Left lung (tissue), 10 donors: Measurements from ENCODE around the gene TSHB. TPM values are rescaled to one million over a fixed set of nuclear protein-coding genes. Genes with fewer than 3 reads are reported as not detected.

Experiments used
- ATAC-seq: fragments of 200-7000 bp; cut with Tn5 transposase; one replicate; pipeline ENCODE4 v1.9.1; 2020; ENCODE audit warnings: moderate library complexity
- DNase-seq, 4 donors: peaks; one replicate each; pipeline ENCODE4 v3.0.0-alpha.2; 2013 to 2020
- H3K27ac ChIP-seq, 2 donors: fragments of 200-600 bp; sonication (generic) in 1 of 2; one replicate each; pipeline versions ENCODE4 v1.5.0 to v1.8.0; 2020 to 2021
- H3K27me3 ChIP-seq, 2 donors: fragments of 200-600 bp; sonication (generic) in 1 of 2; one replicate each; pipeline versions ENCODE4 v1.5.0 to v1.8.0; 2020 to 2021
- H3K36me3 ChIP-seq, 2 donors: fragments of 200-600 bp; sonication (generic) in 1 of 2; one replicate each; pipeline versions ENCODE4 v1.5.0 to v1.8.0; 2020 to 2021
- H3K4me1 ChIP-seq, 2 donors: fragments of 200-600 bp; one replicate each; pipeline ENCODE4 v1.8.0; 2021
- H3K4me3 ChIP-seq, 2 donors: fragments of 200-600 bp; sonication (generic) in 1 of 2; one replicate each; pipeline versions ENCODE4 v1.5.0 to v1.8.0; 2020 to 2021; ENCODE audit warnings: mild to moderate bottlenecking in 1 of 2
- H3K9me3 ChIP-seq, 2 donors: fragments of 200-600 bp; sonication (generic) in 1 of 2; one replicate each; pipeline versions ENCODE4 v1.5.0 to v1.8.0; 2020 to 2021
- intact Hi-C, 2 donors: fragments of 100-400 bp; cut with DNase I; formaldehyde crosslinking; loops; one replicate each; pipeline versions ENCODE4 v1.11.2 to v1.14.2; 2022
- polyA plus RNA-seq, 6 donors: library from polyadenylated mRNA; unstranded; fragments of 120-200 nt; gene quantifications; one replicate each; pipeline ENCODE4 v1.2.1, GENCODE V29; 2013; ENCODE audit not compliant: insufficient read length in 6 of 6
- total RNA-seq, 2 donors: library from RNA; stranded (reverse); fragmentation: NEBNext Ultra II Directional; extraction: Animal tissue kit (Norgen Biotek cat#: 25700); gene quantifications; one replicate each; pipeline ENCODE4 v1.2.1, GENCODE V29; 2021
- TF ChIP-seq, protein P1 (sequence below), 2 donors: fragments of 200-600 bp; sonication (generic) in 1 of 2; IDR thresholded peaks; one replicate each; pipeline versions ENCODE4 v1.5.0 to v1.8.0; 2021; ENCODE audit warnings: antibody characterized with exemption in 2 of 2
- donor health status: DM: no; HTN: yes; CAD: no.
- donor health status: DM: no; HTN: no; CAD: no.

The TSHB gene
- total and polyA plus RNA-seq, 8 donors: not detected

DNA sequence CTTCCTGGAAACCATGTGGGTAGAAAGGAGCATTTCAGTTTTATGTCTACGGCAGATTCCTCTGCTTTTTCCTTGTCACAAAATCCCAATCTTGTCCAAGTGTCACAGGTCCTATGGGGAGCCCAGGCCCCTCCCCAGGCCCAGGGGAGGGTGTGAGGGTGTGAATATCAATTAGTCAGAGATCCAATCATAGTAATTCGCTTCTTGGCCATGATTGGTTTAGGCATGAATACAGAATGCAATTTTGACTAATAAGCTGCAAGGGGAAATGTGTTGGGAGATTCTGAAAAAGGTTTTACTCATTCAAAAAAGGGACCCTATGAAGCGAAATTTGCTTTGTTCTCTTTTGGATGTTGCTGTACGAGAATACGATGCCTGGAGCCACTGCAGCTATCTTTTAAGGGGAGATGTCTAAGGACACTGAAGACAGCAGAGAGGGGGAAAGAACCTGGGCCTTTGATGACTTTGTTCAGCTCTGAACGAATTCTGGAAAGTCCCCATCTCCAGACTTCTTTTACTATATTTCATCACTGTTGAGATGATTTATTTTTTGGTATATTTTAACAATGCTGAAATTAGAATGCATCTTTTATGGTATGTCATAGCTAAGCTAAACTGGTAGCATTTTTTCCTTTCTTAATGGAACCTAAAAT is 41.5 kb downstream of the TSHB start:
- intact Hi-C loops: no loop called here
- ATAC-seq (no peak), DNase-seq (no peak)
- H3K4me3 ChIP-seq: no peak overlapping the region
- no peaks in the 10 kb centered on the region for H3K4me1 ChIP-seq
- peaks cover 0 to 6% of the 10 kb centered on the region in 2 donors for H3K36me3 ChIP-seq
- H3K9me3 ChIP-seq: no peaks in the 10 kb centered on the region
- no peak overlapping the region for H3K27ac ChIP-seq
- H3K27me3 ChIP-seq: no peaks in the 10 kb centered on the region
- TF ChIP-seq, protein P1, sequence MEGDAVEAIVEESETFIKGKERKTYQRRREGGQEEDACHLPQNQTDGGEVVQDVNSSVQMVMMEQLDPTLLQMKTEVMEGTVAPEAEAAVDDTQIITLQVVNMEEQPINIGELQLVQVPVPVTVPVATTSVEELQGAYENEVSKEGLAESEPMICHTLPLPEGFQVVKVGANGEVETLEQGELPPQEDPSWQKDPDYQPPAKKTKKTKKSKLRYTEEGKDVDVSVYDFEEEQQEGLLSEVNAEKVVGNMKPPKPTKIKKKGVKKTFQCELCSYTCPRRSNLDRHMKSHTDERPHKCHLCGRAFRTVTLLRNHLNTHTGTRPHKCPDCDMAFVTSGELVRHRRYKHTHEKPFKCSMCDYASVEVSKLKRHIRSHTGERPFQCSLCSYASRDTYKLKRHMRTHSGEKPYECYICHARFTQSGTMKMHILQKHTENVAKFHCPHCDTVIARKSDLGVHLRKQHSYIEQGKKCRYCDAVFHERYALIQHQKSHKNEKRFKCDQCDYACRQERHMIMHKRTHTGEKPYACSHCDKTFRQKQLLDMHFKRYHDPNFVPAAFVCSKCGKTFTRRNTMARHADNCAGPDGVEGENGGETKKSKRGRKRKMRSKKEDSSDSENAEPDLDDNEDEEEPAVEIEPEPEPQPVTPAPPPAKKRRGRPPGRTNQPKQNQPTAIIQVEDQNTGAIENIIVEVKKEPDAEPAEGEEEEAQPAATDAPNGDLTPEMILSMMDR (IDR thresholded peaks at IDR 0.05): no peak

DNA sequence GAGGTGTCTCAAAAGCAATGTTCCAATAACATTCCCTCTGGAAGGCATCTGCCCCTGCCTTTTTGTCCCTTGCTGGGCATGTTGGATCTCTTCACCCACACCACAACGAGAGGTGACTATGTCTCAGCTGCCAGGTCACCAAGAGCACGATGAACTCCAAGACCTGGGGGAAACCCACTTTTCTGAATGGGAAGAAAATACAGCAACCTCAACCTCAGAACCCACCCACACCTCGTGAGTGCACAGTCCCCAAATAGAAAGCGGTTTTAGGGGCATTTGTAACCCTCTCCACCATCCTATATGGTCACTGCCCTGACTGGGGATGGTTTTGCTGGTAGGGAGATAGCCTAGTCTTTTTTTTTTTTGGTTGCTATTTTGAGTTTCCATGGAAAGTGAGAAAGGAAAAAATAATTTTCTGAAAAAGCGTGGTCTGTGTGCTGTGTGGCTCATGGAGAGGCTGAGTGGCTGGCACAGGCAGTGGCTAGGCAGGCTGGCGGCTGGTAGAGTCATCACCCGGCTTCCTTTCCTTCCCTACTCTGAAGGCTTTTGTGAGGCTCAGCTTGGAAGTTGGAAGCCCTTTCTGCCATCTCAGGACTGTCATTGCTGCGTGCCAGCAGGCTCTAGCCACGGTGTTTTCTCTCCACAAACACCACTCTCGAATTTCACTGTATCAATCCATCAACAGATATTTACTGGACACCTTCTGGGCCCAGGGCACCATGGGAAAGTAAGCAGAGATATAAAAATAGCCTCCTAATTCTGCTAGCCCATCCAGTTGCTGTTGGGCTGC is 43.9 kb downstream of the TSHB start:
- DNase-seq (peak in 1 of 4 donors; percentile 26), ATAC-seq (no peak)
- intact Hi-C loops: no loop called here
- no peaks in the 10 kb centered on the region for H3K27me3 ChIP-seq
- TF ChIP-seq, protein P1 (IDR thresholded peaks at IDR 0.05): no peak
- H3K4me1 ChIP-seq: no peaks in the 10 kb centered on the region
- no peak overlapping the region for H3K4me3 ChIP-seq
- no peaks in the 10 kb centered on the region for H3K9me3 ChIP-seq
- H3K27ac ChIP-seq: no peak overlapping the region
- H3K36me3 ChIP-seq: peaks cover 0 to 6% of the 10 kb centered on the region in 2 donors

DNA sequence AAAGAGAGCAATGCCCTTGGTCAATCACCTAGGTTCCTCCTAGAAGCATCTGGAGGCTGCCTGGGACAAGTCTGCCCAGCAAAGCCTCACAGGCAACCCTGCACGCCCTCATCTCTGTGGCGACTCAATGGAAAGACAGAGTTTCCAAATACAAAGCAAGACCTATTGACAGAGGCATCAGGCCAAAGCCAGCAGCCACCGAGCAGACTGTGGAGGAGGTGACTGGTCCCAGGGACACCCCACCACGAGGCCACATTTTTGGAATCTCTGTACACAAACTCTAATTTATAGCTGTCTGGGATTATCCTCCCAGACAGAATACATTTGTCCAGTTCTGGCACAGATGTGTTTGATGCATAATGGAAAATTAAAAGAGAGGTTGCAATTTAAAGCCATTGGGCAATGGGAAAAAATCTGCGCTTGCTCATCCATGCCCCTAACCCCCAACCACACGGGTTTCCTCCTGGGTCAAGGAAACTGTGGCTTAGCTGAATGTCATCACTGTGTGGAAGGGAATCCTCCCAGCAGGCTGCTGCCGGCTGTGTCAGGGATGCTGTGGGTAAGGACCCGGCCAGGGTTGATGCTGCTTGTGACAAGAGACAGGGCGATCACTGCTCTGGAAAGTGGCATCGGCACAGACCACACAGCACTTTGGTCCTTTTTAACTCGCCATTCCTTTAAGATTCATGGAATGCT is 45.4 kb downstream of the TSHB start:
- H3K4me3 ChIP-seq: no peak overlapping the region
- intact Hi-C loops: no loop called here
- no peaks in the 10 kb centered on the region for H3K36me3 ChIP-seq
- H3K4me1 ChIP-seq: no peaks in the 10 kb centered on the region
- TF ChIP-seq, protein P1 (IDR thresholded peaks at IDR 0.05): no peak
- peak; percentile 68 for ATAC-seq
- no peak overlapping the region for H3K27ac ChIP-seq
- H3K9me3 ChIP-seq: no peaks in the 10 kb centered on the region
- DNase-seq: no peak
- no peaks in the 10 kb centered on the region for H3K27me3 ChIP-seq

DNA sequence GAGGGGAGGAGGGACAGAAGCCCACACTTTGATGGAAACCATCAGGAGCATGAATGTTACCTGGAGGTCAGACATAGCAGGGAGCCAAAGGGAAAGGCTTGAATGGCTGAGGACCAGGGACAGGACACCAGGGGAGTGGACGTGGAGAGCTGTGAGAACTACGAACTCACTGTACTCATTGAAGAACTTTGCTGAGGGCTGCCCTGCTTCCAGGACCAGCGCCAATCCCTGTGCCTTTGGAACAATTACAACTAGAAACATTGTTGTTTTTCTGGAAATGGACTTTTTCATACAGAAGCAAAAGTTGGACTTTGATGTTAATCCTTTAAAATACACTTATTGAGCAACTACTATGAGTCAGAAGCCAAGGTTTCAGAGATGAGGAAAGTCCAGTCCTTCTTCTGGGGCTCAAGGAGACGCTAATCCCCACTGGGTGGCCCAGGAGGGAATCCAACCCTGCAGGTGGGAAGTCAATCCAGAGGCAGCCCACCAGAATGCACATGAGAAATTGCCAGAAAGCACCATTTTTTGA is 46.8 kb downstream of the TSHB start:
- ATAC-seq: no peak

More for the DNA sequence above, 46.8 kb downstream of the TSHB start:
- no peaks in the 10 kb centered on the region for H3K9me3 ChIP-seq
- no peak for DNase-seq
- H3K27me3 ChIP-seq: no peaks in the 10 kb centered on the region
- no peak overlapping the region for H3K4me3 ChIP-seq
- H3K27ac ChIP-seq: no peak overlapping the region
- intact Hi-C loops: no loop called here
- no peaks in the 10 kb centered on the region for H3K4me1 ChIP-seq
- H3K36me3 ChIP-seq: no peaks in the 10 kb centered on the region
- TF ChIP-seq, protein P1 (IDR thresholded peaks at IDR 0.05): no peak
